ENCODE measurements around the gene IQGAP2. TPM values are rescaled to one million over a fixed set of nuclear protein-coding genes. Genes with fewer than 3 reads are reported as not detected.

Gene IQGAP2
- polyA plus RNA-seq, 3 donors = 72.4 to 95.7 (median 83.7) TPM

DNA sequence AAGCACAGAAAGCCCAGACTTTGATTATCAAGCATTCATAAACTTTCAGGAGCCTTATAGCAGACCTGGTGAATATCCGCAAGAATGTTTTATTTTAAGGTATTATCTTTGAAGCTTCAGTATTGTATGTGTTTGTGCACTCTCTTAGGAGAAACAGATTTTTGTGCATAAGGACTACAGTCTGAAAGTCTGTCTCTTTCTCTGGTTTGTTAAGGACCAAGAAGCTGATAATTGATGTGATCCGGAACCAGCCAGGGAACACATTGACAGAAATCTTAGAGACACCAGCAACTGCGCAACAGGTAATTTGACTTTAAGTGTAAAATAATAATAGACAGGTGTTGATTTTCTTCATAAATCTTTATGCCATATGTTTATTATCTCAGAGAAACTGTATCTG, 290.1 kb downstream of the IQGAP2 start:
- no peak for DNase-seq (ENCODE audit: low read depth in 3 of 3, low spot score in 2 of 3)

DNA sequence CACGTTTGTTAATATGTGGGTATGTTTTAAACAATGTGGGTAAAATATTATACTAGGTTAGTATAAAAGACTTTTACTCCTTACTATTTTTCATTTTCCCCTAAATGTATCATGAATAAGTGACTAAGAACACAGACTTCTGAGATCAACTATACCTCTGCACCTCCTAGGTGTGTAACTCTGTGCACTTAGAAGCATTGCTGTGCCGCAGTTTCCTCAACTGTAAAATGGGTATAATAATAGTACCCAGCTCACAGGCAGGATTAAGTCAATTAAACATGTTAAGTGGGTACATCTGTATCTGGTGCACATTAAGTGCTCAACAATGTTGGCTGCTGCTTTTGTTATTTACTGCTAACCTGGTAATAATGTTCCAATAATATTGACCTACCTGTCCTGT, 291.2 kb downstream of the IQGAP2 start:
- DNase-seq (ENCODE audit: low read depth in 3 of 3, low spot score in 2 of 3) = no peak

DNA sequence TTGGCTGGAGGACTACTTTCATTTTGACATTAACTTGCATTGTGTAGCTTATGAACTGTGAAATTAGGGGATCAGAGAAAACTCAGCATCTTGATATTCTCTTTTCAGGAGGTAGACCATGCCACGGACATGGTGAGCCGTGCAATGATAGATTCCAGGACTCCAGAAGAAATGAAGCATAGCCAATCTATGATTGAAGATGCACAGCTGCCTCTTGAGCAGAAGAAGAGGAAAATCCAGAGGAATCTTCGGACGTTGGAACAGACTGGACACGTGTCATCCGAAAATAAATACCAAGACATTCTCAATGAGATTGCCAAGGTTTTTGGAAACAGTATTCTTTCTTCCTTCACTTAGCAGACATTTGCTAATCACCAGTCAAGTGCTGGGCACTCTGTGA, 292.3 kb downstream of the IQGAP2 start:
- DNase-seq (ENCODE audit: low read depth in 3 of 3, low spot score in 2 of 3) = no peak

DNA sequence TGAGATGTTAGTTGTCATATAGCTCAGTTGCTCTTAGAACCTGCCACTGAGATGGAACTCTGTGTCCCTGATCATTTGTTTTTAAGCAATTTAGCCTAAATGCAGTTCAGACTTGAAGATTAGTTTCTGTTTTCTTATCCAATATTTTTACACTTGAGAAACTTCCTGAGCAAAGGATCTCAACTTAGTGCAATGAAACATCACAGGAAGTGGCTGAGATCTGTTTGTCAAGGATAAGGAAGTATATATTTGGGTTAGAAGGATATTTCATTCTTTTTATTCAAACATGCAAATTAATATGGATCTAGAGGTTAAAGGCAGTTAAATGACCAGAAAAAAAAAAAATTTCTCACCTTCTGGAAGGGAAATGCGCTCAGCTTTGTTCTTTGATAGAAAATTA, 293.2 kb downstream of the IQGAP2 start:
- DNase-seq (ENCODE audit: low read depth in 3 of 3, low spot score in 2 of 3) = no peak

DNA sequence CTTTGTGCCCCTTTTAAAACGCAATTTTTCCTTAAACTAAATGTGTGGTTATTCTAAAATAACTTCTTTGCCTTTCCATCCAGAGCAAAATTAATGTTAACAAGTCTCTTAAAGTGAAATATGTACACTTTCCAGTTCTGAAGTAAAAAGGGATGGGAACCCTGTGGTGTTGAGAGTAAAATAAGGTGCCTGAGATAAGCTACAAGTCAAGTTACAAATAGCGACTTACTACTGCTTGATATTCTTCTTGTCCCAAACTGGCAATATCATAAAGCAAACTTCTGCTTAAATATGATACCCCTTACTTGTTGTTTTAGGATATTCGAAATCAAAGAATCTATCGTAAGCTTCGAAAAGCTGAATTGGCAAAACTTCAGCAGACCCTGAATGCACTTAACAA, 294.6 kb downstream of the IQGAP2 start:
- no peak for DNase-seq (ENCODE audit: low read depth in 3 of 3, low spot score in 2 of 3)

DNA sequence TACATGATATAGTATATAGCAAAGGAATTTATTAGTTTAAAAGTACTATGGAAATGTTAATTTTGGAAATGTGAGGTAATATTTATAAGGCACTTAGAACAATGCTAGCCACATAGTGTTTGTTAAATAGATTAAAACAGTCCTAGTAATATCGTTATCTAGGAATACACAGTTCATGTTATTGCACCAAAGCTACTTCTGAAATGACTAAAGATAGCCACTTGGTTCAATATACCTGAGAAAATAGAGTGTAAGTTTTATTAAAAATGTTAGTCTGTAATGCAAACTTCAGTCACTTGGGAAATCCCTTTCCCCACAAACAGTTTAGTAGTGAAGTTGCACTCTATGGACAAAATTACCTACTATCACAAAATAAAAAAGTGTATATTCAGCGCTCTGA, 297.5 kb downstream of the IQGAP2 start:
- DNase-seq (ENCODE audit: low read depth in 3 of 3, low spot score in 2 of 3) = no peak

DNA sequence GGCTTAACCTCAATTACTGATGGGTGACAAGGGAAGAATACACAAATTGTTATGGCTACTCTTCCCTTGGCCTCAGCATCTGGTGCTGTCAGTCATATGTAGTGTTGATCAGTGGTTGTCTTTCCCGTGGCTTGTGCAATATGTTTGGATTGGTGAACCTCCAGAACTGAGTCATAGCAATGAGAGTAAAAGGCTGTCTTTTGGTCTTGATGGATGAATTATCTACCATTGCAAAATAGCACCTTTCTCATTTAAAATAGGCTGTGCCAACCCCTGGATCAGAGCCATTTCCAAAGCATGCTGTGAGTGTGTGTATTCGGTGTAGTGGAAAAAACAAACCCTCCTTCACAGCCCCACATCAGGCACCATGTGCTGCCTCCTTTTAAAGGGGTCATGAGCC, 298.2 kb downstream of the IQGAP2 start:
- DNase-seq (ENCODE audit: low read depth in 3 of 3, low spot score in 2 of 3) = no peak

DNA sequence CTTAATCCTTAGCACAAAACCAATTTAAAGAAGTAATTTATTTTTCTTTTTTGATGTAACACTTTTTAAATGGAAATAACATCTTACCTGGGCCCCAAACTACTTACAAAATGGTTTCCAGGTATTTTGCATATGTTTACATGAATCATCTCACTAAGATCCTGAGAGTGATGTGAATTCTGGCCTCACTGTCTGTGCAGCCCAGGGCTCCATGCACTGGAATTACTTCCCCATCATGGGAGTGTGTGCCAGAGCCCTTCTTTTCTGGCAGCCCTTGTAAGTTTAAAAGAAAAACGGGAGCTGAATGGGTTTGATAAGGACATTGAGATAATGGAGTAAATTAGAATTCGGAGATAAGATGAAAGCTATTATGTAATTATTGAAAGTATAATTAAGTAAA, 300.6 kb downstream of the IQGAP2 start:
- DNase-seq (ENCODE audit: low read depth in 3 of 3, low spot score in 2 of 3) = no peak

DNA sequence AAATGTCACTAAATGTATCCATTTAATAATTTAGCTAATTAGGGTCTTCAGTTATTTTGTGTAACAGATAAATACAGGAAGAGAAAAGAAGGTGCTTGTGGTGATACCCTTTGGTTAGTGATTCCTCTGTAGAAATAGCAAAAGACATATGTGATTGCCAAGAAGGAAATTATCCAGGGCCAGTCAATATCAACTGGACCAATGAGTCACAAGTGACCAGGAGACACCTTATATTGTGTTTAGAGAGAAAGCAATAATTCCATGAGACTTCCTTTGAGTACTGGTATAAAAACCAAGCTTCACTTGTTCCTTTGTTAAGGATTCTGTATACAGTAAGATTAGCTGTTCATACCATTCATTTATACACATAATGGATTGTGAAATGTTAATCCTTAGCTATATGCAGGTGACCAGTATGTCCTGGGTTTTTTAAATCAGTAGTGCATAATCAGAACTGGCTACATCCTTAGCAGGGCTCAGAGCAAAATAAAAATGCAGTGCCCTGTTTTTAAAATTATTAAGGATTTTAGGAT, 301.1 kb downstream of the IQGAP2 start:
- no peak for DNase-seq (ENCODE audit: low read depth in 3 of 3, low spot score in 2 of 3)

DNA sequence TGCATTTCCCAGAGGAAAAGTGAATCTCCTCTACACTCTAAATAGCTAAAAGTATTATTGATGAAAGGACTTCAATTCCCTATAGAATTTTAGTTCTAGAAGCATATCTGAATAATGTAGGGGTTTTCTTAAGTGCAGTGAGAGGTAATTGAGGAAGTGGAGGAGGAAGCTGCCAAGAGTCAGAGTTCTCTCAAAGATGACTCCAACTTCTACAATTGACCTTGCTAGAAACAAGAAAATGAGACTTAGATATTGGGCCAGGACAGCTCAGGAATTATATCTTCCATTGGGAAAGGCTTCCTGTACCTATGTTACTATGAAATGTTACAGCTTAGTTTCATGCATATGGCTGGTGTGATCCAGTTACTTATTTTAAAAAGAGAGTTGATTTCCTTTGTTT, 302.5 kb downstream of the IQGAP2 start:
- DNase-seq (ENCODE audit: low read depth in 3 of 3, low spot score in 2 of 3) = no peak

DNA sequence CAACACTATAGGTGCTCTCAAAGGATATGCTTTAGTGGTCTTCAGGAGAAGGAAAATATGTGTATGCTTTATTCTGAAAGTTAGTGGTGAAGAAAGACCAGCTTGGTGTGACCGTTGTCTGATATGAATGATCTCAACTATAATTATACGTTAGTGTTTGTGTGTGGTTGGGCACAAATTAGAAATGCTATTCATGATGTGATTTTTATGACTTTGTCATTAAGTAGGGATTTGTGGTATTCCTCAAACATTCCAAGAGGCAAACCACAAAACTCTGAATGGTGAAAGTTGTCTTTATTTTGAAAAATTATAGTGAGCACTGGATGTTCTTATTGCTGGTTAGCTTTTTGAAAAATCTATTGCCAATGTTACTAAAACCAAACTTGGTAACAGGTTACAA, 306.7 kb downstream of the IQGAP2 start:
- no peak for DNase-seq (ENCODE audit: low read depth in 3 of 3, low spot score in 2 of 3)

DNA sequence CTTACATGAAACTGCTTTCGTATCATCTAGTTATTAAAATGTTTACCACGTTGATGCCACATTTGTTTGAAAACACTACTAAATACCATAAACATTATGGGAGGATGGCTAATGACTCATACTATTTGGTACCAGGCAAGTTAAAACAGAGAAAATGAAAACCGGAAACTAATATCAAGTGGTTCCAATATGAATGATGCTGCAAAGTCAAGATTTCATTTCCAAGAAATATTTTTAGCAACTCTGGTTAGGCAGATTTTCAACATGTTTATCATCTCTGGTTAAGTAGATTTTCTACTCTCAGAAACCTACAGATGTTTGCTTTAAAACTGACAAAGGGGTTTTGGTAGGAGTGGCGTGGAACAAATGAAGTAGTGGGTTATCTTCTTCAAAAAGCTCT, 307.9 kb downstream of the IQGAP2 start:
- DNase-seq (ENCODE audit: low read depth in 3 of 3, low spot score in 2 of 3) = no peak

DNA sequence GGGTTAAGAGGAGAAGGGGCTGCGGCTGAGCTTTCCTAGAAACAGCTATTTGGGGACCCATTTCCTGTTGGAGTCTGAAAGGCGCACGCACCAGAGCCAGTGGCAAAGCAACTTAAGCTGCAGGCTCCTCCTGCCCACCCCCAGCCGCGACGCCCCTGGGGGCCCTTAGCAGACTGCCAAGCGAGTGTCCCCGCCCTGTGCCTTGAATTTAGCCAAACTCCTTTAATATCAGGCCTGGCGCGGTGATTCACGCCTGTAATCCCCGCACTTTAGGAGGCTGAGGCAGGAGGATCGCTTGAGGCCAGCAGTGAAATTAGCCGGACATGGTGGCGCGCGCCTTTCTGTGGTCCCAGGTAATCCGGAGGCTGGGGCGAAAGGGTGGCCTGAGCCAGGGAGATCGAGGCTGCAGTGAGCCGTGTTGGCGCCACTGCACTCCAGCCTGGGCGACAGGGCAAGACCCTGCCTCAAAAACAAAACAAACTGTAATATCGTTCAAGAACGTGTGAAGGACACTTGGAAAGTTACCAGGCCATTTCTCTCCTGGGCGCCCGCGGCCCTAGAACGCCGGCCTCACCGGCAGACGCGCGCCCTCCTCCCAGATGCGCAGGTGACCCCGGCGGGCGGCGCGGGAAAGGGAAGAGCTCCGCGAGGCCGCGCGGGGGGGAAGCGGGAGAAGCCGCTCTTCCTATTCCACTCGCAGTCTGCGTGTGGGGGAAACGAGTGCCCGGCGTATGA, 311.8 kb downstream of the IQGAP2 start:
- DNase-seq (ENCODE audit: low read depth in 3 of 3, low spot score in 2 of 3) = no peak

DNA sequence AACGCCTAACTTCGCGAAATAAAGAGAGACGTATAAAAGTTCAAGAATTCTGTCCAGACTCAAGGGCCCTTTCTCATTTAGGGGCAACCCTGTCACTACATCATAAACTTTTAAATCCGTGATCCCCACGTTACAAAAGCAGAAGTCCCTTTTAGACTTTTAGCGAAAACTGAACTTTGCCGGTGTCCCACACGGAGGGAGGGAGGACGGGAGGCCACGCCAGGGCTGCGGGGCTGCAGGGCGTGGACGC, 312.3 kb downstream of the IQGAP2 start:
- DNase-seq (ENCODE audit: low read depth in 3 of 3, low spot score in 2 of 3) = no peak

DNA sequence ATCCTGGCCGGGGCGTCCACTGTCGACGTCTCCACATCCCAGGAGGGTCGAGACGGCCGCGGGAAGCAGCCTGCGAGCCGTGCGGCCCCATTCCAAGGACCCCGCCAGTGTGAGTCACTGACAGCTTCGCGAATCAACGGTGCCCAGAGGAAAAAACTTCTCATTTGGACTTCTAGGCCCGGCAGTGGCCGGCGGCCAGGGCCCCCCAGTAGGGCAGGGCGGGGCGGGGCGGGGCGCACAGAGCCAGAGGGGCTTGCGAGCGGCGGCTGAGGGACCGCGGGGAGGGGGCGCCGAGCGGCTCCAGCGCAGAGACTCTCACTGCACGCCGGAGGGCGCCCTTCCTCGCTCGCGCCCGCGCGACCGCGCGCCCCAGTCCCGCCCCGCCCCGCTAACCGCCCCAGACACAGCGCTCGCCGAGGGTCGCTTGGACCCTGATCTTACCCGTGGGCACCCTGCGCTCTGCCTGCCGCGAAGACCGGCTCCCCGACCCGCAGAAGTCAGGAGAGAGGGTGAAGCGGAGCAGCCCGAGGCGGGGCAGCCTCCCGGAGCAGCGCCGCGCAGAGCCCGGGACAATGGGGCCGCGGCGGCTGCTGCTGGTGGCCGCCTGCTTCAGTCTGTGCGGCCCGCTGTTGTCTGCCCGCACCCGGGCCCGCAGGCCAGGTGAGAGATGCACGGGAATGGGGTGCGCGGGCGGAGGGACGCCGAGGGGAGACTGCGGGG, 312.8 kb downstream of the IQGAP2 start, which contains the start of gene F2R:
Gene F2R, plus strand, starts transcription at position 391 of the 720 bp plus-strand sequence. Its CDS starts 182 bp downstream, at position 573.
- DNase-seq (ENCODE audit: low read depth in 3 of 3, low spot score in 2 of 3) = peak in 1 of 3 donors; percentile 69

DNA sequence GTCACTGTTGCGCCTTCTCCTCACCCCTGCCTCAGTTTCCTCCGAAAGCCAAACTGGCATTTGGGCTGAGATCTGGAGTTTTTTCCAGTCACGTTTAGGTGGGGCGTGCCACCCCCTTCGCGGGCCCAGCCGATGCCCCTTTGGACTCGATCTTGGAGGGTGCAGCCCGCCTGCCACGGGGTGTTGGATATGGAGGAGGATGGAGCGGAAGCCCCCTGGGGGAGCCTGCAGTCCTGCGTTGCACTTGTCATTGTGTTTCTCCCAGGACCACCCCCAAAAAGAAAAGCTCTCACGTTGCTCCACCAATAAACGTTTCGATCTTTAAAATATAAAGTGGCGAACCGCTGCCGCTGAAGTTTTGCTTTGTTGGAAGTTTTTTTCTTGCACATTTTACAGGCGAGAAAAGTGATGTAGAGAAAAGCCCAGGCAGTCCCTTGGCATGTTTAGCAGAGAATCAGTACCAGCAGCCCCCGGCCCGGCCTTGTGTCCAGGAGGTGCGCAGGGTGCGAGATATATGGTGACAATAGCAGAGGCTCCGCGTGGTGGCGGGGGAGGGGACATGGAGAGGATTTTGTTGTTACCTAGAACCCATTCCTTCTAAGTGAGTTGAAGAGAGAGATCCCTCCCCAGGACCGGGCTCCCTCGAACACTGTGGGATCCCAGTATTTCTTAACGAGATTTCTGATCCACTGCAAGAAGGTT, 313.5 kb downstream of the IQGAP2 start:
- no peak for DNase-seq (ENCODE audit: low read depth in 3 of 3, low spot score in 2 of 3)

DNA sequence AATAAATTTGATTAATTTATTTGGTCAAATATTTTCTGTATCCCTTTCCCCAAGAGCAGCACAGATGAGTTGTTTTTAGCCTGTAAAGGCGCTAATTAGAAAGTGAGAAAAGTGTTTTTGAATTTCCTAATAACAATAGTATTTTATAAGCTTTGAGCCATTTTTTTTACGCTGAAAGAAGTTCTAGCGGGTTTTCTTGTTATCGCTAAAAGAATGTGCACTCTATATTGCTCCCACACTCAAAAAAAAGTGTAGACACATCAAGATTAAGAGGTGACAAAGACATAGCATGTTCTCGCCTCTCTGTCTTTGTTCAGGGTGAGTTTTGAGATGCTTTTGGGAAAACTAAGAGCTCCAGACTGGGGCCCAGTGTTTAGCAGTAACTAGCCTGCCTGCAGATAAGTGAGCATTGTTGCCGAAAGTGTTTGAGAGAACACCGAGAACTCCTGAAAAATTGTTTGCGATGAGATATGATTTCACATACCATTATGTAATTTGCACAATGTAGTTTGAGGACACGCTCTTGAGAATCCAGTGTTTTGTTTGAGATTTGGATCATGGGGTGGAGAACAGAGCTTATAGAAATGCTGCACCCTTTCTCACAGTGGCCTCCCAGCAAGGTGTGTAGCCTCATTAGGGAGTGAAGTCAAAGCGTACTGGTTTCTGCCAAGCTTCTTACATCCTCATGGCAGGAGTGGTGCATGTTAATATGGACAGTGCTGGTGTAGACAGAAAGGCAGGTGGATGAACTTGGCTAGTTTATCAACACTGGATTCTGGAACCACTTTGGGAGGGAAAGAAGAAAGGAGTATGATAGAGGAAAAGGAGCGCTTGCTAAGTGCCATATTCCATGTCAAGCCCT, 314.4 kb downstream of the IQGAP2 start:
- DNase-seq (ENCODE audit: low read depth in 3 of 3, low spot score in 2 of 3) = no peak

DNA sequence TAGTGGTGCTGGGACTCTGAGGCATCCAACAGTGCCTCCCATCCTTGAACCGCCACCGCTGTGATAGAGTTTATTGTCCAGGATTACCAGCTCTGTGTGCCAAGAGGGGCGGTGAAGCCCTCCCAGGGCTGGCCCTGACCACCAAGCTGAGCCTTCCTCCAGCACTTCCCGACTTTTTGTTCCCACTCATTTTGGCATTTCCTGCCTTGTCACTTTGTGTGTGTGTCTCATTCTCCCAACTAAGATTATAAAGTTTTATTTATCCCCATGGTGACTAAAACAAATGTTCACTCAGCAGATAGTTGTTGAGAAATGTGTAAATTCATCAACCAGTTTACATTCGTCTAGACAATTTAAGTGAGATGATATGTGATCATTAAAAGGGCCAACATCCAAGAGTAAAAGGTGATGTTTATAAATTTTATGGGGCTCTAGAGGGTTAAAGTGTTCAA, 315.3 kb downstream of the IQGAP2 start:
- DNase-seq (ENCODE audit: low read depth in 3 of 3, low spot score in 2 of 3) = no peak

DNA sequence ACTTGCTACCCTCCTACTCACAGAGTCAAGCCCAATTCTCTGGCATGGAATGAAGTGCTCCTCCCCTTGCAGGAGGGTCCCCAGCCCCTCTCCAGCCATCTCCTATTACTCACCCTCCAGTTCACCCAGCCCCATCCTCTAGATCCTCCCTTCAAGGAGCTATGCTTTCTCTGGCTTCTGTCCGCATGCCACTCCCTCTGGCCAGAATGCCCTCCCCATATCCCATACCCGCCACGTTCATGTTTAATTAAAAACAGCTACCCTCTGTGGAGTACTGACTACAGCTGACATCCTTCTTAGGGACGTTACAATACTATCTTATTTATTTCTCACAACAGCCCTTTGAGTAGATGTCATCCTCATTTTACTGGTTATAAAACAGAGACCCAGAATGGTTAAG, 315.8 kb downstream of the IQGAP2 start:
- no peak for DNase-seq (ENCODE audit: low read depth in 3 of 3, low spot score in 2 of 3)

DNA sequence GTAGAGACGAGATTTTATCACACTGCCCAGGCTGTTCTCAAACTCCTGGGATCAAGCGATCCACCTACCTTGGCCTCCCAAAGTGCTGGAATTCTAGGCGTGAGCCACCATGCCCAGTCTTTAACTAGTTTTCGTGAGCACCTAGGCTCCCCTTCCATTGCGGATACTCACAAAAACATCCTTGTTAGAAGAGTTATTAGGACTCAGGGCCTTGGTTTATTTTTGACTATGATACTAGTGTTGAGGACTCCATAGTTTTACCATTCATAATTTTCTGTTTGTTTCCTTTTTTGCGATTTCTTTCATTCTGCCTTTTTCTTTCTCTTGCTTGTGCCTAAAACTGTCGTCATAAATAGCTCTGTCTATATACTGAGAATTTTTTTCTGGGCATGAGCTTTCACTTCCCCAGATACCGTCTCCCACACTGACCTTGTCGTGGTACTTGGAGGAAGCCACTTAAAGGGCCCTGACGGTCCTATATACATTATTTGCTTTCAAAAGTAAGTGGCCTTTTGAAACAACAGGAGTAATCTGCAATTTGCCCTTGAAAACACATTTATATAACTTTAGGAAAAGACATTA, 318.0 kb downstream of the IQGAP2 start:
- DNase-seq (ENCODE audit: low read depth in 3 of 3, low spot score in 2 of 3) = no peak

Measured in right renal cortex interstitium (tissue), 3 donors.